Skin of body (tissue), 2 donors: Measurements from ENCODE around the gene CEBPG. TPM values are rescaled to one million over a fixed set of nuclear protein-coding genes. Genes with fewer than 3 reads are reported as not detected.

Source experiments
- DNase-seq: peaks from one replicate; lab custom pipeline; 2025; lab: John Stamatoyannopoulos, UW
- total RNA-seq: library from RNA; depleted of rRNA; stranded (reverse); fragments of >200 nt; gene quantifications from one replicate; pipeline ENCODE4 v1.2.3, GENCODE V29; 2014

CEBPG gene
- total RNA-seq, 1 donor from 2014 or later = 34.8 TPM

DNA sequence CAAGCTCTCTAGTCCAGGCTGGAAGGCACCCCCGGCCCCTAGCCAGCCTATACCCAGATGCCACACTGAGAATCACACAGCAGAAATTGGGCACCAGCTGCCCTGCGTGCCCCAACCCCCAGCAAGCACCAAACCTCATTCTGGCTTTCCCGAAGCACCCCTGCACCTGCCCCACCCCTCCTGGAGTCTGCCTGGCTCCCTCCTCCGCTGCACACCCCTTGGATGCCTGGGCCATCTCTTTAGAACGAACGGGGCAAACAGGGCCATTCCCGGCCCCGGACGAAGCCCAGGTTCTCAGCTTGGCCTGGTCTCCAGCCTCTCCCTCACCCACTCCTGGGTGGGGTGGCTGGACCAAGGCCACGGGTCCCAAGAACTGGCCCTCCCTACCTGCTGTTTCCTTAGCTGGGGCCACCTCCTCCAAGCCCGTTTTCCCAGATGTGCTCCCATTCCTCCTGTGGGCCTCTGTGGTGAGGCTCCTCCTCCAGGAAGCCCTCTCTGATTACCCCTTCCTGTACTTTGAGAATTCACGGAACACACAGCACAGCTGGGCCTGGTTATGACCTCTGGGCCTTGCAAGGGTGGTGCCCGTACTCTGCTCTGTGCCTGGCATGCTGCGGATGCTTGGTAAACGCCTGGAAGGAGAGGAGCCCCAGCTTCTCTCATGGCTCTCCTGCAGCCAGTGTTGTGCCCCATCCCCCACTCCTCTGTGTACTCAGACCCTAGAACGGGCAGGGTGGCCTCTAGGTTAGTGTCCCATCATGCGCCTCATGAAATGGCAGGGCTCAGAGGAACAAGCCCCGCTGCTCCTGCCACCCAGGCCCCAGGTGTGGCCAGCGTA is 21.4 kb downstream of the CEBPG start:
- no peak for DNase-seq

DNA sequence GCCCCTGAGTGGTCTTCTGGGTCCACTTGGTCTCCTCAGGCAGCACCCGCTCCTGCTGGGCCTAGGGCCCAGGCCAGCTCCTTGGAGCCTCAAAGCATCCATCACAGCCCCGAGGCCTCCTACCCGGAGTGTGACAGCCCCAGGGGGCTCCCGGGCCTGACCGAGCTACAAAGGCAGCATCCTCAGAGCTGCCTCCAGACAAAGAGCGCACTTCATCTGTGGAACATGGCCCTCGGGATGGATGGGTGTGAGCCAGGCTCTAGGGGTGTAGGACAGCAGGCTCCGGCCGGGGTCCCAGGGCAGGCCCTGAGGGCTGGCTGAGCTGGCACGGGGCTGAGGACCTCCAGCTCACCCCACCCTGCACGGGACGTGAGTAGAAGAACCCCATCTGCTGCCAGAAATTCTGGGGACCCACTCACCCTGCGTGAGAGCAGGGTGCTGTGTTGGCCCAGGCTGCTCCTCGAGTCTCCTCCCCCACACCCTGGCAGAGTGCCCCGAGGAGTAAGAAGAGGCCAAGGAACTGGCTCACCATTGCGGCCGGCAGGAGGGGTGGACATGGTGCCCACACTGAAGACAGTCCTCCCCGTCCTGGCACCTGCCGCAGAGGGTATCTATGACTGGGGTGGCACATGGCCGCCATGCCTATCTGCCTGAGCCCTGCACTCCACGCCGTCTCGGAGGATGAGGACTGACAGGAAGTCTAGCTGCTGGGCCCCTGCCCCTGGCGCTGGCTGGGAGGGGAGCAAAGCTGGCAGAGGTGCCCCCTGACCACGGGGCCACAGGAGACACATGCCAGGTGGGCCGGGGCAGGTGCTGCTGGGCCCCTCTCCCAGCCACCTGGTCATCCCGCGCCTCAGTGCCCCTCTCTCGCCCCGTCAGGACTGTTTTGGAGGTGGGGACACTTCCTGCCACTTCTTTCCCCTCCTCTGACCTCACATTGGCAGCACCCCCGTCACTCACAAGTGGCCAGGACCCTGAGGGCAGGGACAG is 22.3 kb downstream of the CEBPG start:
- DNase-seq = no peak

DNA sequence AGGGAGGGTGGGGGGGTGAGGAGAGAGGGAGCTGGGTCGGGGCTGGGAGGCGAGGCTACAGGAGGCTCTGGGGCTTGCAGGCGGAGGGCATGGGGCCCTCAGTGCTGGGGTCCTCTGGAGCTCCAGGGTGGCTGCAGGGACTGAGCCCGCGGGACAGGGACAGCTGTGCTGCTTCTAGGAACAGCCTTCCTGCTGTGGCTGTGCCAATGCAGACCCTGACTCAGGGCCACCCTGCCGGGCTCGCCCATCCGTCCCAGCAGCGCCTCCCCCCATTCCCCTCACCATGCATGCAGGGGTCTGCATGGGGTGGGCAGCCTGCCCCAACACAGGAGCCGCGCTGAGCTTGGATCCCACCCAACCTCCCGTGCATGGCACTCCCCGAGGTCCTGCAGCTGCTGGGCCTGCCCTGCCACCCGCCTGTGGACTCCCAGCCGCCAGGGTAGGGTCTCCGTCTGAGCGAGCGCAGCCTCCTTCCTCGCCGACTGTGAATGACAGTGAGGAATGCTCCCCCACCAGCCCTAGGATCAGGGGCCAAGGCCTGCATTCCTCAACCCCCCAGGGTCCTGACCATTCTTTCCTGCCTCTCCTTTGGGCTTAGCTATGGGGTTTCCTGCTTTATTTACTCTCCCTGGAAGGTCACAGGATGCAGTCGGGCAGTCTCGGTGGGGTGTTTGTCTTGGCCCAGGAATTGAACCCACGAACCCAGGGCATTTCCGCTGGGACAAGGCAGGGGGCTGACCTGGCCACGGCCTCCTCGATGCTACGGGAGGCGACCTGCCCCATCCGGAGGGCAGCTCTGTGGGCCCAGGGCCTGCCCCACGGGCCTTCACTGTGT is 23.4 kb downstream of the CEBPG start:
- DNase-seq = no peak

DNA sequence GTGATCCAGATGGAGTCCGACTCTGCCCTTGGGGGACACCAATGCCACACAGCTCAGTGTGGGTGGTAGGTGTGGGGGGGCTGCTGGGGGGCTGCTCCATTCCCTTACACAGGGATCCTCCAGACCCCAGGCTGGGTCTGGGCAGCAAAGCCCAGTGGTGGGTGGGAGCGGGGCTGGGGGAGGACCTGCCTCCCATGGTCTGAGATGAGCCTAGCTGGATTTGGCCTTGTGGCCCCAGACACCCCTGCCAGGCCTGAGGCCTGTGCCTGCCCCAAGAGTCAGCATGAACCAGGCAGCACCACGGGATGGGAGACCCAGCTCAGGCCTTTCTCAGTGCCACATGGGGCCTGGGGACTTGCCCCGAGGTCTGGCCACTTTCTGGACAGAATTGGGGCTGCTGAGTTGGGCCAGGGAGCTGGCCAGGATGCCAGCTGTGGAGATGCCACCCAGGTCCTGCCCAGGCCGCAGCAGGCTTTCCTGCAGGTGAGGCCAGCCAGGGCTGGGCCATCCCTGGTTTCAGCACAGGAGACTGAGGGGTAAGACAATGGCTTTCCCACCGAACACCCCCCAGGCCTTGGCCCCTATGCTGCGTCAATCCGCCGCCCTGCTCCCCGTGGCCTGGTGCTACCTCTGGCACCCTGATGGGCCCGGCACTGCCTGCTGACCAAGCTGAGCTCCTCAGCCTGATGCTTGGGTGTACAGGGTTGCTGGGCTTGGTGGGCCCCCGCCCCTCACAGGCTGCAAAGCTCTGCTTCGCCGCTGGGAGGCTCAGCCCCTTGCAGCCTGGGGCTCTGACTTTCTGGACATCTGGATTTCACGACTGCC is 24.2 kb downstream of the CEBPG start:
- DNase-seq = no peak

DNA sequence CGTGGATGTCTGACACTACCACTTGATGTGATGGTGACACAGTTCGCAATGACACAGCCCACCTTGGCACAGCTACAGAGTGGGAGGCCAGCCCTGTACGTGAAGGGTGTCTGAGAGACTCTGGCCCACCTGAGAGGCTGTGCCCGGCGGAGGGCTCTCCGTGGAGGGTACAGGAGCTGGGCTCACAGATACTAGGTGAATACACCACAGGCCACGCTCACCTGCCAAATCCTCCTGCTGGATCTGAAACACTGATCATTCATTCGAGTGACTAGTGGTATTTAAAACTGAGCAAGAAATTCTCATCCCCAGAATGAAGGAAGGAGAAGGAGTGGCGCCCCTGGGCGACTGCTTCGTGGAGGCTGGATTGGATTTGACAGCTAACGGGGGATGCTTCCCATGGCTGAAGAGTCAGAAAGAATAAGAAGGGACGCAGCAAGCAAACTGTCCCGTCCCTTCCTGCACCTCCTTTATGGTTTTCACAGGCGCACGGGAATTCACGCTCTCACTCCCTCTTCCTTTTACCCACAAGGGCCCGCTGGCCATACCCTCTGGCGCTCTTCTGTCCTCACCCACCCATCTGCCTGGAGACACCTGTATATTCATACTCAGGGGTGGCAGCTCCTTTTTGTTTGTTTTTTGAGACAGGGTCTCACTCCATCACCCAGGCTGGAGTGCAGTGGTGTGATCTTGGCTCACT is 25.0 kb downstream of the CEBPG start:
- DNase-seq = no peak

DNA sequence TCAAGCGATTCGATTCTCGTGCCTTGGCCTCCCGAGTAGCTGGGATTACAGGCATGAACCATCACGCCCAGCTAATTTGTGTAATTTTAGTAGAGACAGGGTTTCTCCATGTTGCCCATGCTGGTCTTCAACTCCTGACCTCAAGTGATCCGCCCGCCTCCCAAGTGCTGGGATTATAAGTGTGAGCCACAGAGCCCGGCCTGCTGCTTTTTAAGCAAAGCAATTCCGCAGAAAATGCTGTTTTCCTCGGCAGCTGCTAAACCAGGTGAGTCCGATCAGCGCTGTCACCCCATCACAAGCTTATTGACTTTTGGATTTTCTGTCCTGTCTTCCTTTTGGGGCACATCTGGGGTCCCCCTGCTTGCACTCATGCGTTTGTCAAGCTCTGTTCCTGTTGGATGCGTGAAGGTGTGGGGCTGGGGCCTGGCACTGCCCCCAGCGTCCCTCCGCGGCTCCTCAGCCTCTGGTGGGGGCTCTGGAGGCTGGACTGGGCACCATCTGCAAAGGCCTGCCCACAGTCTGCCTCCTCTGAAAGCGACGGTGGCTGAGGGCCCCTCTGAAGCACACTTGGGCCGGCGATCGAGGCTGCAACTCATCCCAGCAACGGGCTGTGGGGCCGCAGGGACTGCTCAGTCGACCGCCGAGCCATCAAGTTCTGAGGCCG is 25.7 kb downstream of the CEBPG start:
- no peak for DNase-seq

DNA sequence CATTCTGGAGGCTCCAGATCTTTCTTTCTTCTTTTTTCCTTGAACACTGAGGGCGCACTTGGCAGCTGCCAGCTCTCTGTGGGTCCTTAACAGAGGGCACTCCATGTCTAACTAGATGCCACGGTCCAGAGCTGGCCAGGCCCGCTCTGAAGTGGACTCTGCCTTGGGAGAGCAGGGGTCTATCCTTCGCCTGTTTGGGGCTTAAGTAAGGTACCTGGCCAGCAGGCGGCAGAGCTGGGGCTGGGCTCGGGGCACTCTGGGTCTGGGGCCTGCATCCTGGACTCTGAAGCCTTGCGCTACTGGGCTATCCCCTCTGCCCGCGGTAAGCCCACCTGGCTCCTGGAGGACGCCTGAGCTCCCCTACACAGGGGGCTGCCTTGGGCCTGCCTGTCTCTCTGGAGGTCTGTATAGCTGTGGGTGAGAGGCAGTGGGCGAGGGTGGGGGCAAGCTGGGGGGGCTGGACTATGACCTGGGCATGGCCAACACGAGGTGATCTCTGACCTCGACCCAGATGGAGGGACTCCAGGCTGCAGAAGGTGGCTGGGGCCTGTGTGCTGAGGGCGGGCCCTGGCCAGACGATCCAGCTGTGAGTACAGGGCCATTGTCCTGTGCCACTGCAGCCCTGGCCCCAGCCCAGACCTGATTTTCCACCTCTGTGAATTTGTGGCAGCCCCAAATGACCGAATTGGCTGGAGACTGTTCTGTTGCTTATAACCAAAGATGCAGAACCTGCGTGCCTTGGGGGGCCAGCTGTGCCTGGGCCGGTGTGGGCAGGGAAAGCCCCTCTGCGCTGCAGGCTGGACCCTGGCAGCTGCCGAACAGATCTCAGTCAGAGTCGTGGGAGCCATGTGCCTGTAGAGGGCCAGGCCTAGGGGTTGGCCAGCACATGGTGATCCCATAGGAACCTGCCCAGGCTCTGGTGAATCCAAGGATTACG is 26.5 kb downstream of the CEBPG start:
- no peak for DNase-seq

DNA sequence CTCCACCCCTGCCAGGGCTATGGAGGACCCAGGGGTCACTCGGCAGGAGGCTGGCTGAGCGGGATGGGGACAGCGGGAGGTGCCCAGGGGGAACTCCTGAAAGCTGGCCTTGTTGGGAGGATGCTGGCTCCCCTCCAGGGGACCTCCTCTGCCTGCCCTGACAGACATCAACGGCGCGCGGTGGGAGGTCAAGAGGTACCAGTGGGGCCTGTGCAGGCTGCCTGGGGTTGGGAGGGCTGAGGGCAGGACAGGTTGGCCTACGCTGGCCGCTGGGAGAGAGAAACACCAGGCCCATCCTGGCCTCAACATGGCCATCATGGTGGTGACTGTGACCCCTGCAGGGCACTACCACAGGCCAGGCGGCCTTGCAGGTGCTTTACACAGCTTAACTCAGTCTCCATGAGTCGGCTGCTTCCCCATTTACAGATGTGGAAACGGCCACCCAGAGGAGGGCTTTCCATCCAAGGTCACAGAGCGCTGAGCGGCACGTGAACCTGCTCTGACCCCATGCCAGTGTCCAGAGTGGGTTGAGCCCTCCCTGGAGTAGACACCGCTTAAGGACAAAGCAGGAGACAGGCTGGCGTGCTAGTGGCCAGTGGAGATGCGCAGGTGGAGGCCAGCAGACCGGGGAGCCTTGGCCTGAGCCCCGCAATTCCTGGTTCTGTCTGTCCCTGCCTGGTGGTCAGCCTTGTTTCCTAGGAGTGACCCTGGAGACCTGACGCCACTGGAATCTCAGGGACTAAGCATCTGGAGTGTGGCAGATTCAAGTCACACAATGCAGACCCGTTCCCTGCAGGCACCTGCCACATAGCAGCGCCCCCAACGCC is 27.6 kb downstream of the CEBPG start:
- no peak for DNase-seq

DNA sequence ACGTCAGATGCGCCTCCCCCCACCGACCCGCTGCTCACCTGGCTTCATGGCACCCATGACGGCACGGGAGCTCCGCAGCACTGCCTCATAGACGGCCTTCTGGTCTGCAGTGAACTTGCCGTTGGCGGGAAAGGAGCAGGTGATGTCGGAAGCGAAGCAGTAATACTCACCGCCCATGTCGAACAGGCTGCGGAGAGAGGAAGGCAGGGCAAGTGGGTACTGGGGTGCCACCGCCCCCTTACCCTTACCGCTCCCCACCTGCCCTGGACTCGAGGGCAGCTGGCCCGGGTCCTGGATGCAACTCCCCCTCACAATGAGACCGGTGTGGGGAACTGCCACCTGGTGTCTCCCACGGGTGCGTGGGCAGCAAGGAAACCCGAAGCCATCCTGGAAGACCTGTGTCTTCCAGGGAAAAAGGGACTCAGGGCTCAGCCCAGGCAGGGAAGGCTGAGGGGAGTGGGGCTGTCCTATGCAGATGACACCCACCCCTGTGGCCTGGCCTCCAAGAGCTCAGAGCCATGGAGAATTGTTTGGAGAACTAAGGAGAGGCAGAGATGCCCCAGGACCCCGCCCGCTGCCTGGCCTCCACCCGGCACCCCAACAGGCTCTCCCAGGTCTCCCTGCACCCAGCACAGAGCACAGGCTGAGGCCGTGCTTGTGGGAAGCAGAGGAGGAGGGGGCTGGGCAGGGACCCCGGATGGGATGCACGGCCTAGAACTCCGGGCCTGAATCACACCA is 28.3 kb downstream of the CEBPG start:
- no peak for DNase-seq

DNA sequence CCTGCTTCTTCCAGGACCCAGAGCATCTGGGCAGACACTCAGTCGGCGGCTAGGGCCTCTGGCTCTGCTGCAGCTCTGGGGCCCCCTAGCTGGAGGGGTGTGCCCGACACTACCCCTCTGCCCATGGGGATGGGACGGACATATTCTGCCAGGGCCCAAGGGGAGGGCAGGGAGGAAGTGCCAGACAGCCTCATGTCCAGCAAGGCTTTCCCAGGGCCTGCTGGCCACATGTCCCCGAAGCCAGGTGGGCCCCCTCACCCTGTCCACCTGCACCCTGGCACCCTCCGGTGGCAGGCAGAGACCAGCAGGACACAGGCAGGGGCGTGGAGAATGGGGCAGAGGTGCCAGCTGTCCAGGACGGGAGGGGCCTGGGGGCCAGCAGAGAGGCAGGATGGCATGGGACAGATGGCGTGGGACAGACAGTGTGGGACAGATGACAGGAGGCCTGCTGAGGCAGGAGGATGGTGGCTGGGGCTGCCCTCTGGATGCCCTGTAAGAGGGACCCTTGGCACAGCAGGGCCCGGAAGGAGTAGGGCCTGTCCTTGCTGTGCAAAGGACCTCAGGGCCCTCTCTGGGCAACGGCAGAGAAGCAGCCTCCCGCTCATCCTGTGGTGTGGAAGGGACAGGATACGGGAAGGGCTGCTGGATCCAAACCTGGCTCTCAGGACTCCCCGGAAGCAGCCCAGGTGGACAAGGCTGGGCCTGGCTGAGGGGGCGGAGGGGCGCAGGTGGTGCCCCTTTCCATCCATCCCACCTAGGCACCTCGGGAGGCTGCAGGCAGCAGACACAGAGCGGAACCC is 29.1 kb downstream of the CEBPG start:
- no peak for DNase-seq

DNA sequence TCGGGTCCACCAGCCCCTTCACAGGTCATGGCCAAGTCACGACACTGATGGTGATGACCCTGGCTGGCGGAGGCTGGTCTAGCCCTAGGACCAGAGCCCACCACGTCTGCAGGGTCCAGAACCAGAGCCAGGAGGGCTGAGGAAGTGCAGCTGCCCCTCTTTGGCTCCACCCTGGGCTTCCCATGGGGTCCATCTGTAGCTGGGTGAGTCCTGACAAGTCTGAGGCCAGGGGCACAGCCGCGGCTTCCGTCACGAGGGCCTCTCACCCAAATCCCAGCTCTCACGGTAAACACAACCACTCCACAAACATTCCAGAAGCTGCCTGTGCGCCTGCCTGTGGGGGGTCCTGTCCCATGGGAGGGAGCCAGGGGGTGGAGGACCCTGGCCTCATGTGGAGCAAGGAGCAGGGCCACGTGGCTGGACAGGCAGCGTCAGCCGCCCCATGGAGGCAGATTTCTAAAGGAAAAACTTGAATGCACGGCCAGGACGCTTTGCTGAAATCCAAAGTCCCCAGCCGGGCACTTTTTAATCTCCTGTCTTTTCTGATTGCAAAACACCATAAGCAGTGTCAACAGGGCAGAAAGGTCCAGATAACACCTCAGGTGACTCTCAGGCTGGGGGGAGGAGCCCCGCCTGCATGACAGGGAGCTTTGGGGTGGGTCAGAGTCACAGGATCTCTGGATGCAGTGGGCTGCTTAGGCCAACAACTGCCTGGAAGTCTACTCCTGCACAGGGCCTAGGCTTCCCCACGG is 29.9 kb downstream of the CEBPG start:
- DNase-seq = no peak

DNA sequence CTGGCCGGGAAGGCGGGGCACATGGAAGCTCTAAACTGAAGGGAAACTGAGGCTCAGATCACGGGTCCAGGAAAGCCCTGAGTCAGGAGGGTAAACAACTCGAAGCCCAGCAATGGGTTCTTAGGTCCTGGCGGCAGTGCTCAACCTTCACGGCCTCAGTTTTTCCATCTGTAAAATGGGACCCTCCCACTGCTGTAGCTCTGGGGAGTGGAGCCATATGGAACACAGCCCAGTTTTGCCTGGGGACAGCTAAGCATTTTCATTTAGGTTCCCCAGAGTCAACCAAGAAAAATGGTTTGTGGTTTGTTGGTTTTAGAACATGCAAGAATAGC is 30.4 kb downstream of the CEBPG start:
- no peak for DNase-seq

DNA sequence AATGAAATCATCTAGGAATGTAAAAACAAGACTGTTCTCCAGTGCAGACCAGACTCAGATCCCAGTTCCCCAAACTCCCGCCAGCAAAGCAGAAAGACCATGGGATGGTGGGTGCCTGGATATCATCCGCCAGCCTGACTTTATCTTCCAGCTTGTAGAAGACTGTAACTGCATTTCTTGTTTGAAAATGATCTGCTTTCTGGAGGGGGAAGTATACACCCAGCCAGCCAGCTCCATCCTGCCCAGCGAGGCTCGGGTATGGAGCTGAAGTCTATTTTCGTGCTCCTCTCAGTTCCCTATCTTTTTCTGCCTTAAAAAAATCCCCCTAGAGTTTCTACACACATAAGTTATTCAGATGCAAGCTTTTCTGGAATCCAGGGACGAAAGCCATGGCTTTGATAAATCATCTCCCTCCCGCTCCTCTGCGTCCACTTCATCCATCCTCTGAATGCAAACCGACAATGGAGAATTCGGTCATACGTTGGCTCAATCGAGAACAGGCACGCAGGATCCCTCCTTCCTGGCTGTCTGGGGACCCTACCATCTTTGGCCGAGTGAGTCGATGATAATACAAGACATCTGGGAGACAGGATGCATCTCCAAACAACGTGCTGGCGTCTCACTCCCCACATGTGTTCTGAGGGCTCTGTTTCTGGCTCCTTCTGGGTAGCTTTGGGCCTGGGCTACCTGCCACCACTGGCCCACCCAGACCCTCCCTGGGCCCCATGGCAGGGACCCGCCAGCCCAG is 31.2 kb downstream of the CEBPG start:
- DNase-seq = peak; percentile 97

DNA sequence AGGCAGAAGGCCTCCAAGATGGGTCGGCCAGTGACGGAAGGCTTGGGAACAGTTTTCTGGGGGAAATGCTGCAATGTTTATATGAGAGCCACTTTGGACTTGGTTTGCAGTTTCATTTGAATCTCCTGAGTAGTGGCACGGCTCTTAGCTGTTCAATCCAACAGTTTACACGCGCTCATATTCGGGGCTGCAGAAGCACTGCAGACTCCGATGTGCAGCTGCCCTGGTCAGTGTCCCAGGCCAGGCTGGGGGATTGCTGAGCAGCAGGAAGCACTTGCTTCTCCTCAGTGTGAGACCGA is 31.7 kb downstream of the CEBPG start:
- no peak for DNase-seq
